GM21619 (cell line): ENCODE data around the gene VWA5B2.

Experiments
- ATAC-seq: cut with Tn5 transposase; IDR thresholded peaks from one replicate; pipeline ENCODE4 v1.9.1; 2021; ENCODE audit not compliant: unreplicated experiment

Gene VWA5B2

DNA sequence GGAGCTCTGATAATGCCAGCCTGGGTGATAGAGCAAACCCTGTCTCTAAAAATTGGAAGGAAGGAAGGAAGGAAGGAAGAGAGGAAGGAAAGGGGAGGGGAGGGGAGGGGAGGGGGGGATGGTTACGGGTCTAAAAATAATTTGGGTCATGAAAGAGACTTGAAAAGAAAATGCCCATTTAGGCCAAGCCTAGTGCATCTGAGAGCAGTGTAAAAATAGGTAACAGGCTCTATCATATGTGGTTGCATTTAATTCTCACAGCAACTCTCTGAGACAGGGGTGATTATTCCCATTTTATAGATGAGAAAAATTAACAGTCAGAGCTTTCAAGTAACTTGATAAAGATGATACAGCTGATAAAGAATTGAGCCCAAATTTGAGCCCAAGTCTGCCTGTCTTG is 42.9 kb downstream of the VWA5B2 start:
- no peak for ATAC-seq

DNA sequence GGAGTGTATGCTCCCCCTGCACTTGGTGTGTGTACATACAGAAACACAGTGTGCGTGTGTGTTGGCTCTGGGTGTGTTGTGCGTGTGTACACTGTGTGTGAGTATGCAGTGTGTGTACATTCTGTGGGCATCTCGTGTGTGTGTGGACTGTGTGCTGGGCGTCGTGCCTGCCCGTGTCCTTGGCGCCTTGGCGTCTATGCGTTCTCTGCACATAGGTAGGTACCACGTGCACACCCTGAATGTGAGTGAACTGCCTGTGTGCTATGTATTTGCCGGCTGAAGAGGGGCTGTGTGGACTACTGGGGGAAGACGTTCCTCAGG is 46.0 kb downstream of the VWA5B2 start:
- ATAC-seq: no peak

DNA sequence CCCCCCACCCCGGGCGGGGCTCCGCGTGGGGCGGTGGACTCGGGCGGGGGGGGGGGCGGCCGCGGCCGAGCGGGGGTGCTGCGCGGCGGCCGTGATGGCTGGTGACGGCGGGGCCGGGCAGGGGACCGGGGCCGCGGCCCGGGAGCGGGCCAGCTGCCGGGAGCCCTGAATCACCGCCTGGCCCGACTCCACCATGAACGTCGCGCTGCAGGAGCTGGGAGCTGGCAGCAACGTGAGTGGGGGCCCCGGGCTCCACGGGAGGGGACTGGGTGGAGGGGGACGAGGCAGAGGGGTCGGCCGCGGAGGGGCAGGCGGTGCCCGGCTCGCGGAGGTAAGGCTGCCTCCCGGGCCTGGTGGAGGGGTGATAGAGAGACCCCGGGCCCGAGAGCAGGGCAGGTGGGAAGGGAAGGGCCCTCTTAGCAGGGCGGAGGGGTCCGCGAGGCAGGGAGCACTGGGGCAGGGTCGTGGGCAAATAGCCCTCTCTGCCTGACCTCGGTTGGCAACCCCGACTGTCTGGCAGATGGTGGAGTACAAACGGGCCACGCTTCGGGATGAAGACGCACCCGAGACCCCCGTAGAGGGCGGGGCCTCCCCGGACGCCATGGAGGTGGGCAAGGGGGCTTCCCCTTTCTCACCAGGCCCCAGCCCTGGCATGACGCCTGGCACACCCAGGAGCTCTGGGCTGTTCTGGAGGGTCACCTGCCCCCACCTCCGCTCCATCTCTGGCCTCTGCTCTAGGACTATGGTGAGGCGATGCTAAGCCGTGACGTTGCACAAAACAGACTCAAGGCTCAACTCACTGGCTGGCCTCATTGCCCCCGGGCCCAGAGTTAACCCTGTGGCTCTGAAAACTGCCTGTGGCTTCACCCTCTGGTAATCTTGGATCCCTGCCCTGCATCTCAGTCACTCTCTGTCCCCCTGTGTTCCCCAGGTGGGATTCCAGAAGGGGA is 46.9 kb downstream of the VWA5B2 start, which contains the start of gene ECE2:
TSS of gene ECE2 (plus strand) at position 62 of the 950 bp plus-strand sequence. CDS start at position 194, 132 bp downstream.
- ATAC-seq: no peak

DNA sequence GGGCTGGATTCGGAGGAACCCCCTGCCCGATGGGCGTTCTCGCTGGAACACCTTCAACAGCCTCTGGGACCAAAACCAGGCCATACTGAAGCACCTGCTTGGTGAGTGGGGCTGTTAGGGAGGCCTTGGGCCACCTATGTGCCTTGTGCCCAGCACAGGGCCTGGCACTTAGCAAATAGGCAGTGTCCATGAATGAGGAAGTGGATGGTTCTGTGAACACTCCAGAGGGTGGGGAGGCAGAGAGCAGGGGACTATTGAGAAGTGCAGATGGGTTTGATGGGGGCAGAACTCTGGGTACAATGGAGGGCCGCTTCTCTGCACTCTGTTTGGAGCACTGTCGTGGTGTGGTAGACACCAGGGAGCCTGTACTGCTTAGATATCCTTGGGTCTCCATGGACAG is 48.0 kb downstream of the VWA5B2 start:
- ATAC-seq: no peak

DNA sequence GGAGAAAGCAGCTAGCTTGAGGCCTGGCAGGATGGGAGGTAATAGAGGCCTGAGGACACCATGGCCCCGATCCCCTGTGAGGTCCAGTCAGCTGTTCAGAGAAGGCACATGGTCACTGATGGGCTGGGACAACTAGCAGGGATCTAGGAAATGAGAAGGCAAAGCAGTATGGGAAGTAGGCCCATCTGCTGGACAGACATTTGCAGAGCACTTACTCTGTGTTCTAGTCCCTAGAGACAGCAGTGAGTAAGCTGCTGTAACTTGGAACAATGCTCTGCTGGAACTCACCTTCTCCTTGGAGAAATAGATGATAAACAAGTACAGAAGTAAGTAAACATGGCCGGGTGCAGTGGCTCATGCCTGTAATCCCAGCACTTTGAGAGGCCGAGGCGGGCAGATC is 53.6 kb downstream of the VWA5B2 start:
- no peak for ATAC-seq

DNA sequence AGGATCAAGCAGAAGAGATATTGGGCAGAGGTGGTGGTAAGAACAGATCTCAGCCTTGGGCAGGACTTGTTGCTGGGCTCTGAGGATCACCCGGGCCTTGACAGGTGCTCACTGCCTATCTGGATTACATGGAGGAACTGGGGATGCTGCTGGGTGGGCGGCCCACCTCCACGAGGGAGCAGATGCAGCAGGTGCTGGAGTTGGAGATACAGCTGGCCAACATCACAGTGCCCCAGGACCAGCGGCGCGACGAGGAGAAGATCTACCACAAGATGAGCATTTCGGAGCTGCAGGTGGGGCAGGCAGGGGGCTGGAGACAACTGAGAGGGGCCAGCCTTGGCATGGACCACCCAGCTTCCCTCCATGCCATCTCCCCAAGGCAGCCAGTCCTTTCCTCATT is 54.3 kb downstream of the VWA5B2 start:
- ATAC-seq: no peak

DNA sequence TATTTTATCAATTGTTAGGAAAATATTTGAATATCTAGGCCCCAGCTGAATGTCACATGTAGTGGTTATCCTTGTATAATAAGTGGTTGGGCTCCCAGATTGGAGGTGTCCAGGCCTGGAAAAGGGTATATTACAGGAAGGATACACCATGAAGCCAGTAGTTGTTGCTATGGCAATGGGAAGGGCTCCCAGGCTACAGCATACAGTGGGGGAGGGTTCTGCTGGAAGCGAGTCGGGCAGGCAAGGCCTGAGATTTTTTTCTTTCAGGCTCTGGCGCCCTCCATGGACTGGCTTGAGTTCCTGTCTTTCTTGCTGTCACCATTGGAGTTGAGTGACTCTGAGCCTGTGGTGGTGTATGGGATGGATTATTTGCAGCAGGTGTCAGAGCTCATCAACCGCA is 55.3 kb downstream of the VWA5B2 start:
- ATAC-seq: no peak

DNA sequence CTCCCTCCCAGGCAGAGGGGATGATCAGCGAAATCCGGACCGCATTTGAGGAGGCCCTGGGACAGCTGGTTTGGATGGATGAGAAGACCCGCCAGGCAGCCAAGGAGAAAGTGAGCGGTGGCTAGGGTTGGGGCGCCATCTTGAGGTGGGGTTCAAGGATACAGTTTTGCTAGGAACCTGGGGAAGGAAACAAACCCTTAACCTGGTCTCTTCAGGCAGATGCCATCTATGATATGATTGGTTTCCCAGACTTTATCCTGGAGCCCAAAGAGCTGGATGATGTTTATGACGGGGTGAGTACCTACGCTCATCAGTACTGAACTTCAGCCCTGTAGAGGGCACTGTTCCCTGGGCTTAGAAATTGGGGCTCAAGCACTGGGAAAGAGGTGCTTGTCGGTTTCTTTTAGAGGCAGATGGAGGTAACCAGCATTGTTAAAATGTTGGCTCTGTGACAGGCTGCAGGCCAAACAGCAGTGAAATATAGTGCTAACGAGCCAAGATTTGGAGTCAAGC is 60.1 kb downstream of the VWA5B2 start:
- no peak for ATAC-seq

DNA sequence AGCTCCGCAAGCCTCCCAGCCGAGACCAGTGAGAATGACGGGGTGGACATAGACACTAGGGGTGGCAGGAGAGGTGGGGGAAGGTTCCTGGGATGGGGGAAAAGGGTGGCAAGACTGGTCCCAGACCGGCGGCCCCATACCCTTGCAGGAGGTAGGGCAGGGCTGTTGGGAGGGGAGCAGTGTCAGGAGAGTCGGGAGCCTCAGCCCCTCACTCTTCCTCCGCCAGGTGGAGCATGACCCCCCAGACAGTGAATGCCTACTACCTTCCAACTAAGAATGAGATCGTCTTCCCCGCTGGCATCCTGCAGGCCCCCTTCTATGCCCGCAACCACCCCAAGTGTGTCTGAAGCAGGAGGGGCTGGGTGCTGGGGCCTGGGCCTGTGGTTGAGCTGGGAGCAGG is 60.9 kb downstream of the VWA5B2 start:
- ATAC-seq: no peak

DNA sequence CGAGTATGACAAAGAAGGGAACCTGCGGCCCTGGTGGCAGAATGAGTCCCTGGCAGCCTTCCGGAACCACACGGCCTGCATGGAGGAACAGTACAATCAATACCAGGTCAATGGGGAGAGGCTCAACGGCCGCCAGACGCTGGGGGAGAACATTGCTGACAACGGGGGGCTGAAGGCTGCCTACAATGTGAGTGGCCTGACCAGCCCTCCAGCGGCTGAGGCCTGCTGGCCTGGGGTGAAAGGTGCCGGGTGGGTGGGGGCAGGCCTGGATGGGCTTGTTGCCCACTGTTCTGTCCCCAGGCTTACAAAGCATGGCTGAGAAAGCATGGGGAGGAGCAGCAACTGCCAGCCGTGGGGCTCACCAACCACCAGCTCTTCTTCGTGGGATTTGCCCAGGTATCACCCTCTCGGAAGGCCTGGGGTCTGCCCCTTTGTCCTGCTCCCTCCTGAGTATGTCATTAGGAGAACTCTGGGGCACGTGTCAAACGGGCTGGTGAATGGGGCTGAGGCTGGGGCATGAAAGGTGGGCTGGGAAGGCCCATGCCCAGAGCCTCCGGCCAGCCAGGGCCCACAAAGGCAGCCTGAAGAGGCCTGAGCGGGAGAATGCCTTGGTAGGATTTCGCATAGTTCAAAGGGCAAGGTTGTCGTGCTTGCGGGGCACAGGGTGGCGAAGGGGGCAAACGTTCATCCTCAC is 61.8 kb downstream of the VWA5B2 start:
- no peak for ATAC-seq
